ENCODE data around the gene PADI1.

Gene PADI1

GRCh38 chr1:17206196-17206595 lies 1.3 kb downstream of the PADI1 start:
- no peak for TF ChIP-seq CTCF (IDR thresholded peaks at IDR 0.05; ENCODE audit: low read depth, low read length)
- no peak overlapping the region for H3K4me3 ChIP-seq (ENCODE audit: low read depth, low read length)
- in situ Hi-C loops (cut with HindIII; ENCODE audit: low sequenced_read_pairs), result no loop called here
- DNase-seq (ENCODE audit: low read depth, low spot score), result no peak

- no peak for DNase-seq (ENCODE audit: low read depth, low spot score)
- H3K4me3 ChIP-seq (ENCODE audit: low read depth, low read length), result no peak overlapping the region
- TF ChIP-seq CTCF (IDR thresholded peaks at IDR 0.05; ENCODE audit: low read depth, low read length), result no peak
- in situ Hi-C loops (cut with HindIII; ENCODE audit: low sequenced_read_pairs), result no loop called here
Measured at GRCh38 chr1:17207046-17207445, 2.1 kb downstream of the PADI1 start.

- TF ChIP-seq CTCF (IDR thresholded peaks at IDR 0.05; ENCODE audit: low read depth, low read length), result no peak
- in situ Hi-C loops (cut with HindIII; ENCODE audit: low sequenced_read_pairs), result no loop called here
- no peak overlapping the region for H3K4me3 ChIP-seq (ENCODE audit: low read depth, low read length)
Measured at GRCh38 chr1:17207540-17207939, 2.6 kb downstream of the PADI1 start.

GRCh38 chr1:17207966-17208418 lies 3.1 kb downstream of the PADI1 start:
- no peak overlapping the region for H3K4me3 ChIP-seq (ENCODE audit: low read depth, low read length)
- in situ Hi-C loops (cut with HindIII; ENCODE audit: low sequenced_read_pairs), result no loop called here
- peak; percentile 62 for DNase-seq (ENCODE audit: low read depth, low spot score)
- TF ChIP-seq CTCF (IDR thresholded peaks at IDR 0.05; ENCODE audit: low read depth, low read length), result no peak

More at GRCh38 chr1:17207540-17207939, 2.6 kb downstream of the PADI1 start:
- no peak for DNase-seq (ENCODE audit: low read depth, low spot score)

- DNase-seq (ENCODE audit: low read depth, low spot score), result no peak
- H3K4me3 ChIP-seq (ENCODE audit: low read depth, low read length), result no peak overlapping the region
- in situ Hi-C loops (cut with HindIII; ENCODE audit: low sequenced_read_pairs), result no loop called here
- no peak for TF ChIP-seq CTCF (IDR thresholded peaks at IDR 0.05; ENCODE audit: low read depth, low read length)
Measured at GRCh38 chr1:17208546-17208945, 3.6 kb downstream of the PADI1 start.

GRCh38 chr1:17209430-17209829 lies 4.5 kb downstream of the PADI1 start:
- TF ChIP-seq CTCF (IDR thresholded peaks at IDR 0.05; ENCODE audit: low read depth, low read length), result no peak
- no peak overlapping the region for H3K4me3 ChIP-seq (ENCODE audit: low read depth, low read length)
- DNase-seq (ENCODE audit: low read depth, low spot score), result no peak
- in situ Hi-C loops (cut with HindIII; ENCODE audit: low sequenced_read_pairs), result no loop called here

GRCh38 chr1:17210176-17210575 lies 5.2 kb downstream of the PADI1 start:
- TF ChIP-seq CTCF (IDR thresholded peaks at IDR 0.05; ENCODE audit: low read depth, low read length), result no peak
- in situ Hi-C loops (cut with HindIII; ENCODE audit: low sequenced_read_pairs), result no loop called here
- no peak overlapping the region for H3K4me3 ChIP-seq (ENCODE audit: low read depth, low read length)
- DNase-seq (ENCODE audit: low read depth, low spot score), result no peak

Data from astrocyte of the spinal cord (primary cell).